C4-2B (cell line): ENCODE measurements around the gene TARP.

Source experiments
- H3K27ac ChIP-seq: fragments of 450-650 bp; 2 replicates; pipeline ENCODE4 v1.5.1; 2017
- ZFX ChIP-seq: fragments of 450-650 bp; IDR thresholded peaks from 2 replicates; pipeline ENCODE4 v1.6.1; 2017
- TF ChIP-seq, protein P1 (sequence below): fragments of 450-650 bp; conservative IDR thresholded peaks from 2 replicates; pipeline ENCODE4 v1.5.1; 2017; ENCODE audit warnings: mild to moderate bottlenecking

The TARP gene

DNA sequence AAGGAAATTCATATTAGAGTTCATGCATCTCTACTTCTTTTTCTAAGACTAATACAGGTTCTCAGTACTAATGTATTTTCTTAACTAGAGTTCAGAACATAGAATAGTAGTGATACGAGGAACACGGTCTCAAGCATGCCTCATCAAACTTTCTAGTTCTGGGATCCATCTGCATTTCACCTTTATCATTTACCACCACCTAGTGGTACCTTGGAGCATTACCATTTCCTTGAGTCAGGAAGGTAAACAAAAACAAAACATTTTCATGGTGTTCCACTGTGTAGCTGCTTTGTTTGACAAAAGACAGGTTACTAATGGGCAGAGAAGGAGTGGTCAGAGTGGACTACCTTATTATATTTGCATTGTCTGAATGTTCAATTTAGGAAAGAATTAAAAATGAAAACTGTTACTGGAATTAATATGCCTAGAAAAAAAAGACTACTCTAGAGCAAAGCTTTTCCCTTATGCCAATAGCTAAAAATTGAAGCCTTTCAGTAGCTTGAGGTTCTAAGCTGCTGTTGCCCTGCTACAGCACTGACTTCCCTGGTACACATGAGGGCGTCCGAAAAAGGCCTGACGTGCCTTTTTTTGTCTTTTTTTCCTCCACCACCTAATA is 50.8 kb downstream of the TARP start:
- no peak overlapping the region for H3K27ac ChIP-seq
- TF ChIP-seq ZFX = no peak
- TF ChIP-seq, protein P1, sequence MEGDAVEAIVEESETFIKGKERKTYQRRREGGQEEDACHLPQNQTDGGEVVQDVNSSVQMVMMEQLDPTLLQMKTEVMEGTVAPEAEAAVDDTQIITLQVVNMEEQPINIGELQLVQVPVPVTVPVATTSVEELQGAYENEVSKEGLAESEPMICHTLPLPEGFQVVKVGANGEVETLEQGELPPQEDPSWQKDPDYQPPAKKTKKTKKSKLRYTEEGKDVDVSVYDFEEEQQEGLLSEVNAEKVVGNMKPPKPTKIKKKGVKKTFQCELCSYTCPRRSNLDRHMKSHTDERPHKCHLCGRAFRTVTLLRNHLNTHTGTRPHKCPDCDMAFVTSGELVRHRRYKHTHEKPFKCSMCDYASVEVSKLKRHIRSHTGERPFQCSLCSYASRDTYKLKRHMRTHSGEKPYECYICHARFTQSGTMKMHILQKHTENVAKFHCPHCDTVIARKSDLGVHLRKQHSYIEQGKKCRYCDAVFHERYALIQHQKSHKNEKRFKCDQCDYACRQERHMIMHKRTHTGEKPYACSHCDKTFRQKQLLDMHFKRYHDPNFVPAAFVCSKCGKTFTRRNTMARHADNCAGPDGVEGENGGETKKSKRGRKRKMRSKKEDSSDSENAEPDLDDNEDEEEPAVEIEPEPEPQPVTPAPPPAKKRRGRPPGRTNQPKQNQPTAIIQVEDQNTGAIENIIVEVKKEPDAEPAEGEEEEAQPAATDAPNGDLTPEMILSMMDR = peak; percentile 95

DNA sequence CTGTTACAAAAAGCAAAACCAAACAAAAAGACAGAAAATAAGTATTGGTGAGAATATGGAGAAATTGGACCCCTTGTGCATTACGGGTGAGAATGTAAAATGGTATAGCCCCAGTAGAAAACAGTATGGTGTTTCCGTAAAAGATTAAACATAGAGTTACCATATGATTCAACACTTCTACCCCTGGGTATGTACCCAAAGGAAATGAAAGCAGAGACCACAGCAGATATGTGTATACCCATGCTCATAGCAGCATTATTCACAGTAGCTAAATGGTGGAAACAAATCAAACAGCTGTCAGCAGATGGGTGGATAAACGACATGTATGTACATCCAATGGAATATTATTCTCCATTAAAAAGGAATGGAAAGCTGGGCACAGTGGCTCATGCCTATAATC is 53.0 kb downstream of the TARP start:
- TF ChIP-seq ZFX = no peak
- TF ChIP-seq, protein P1 = no peak
- no peak overlapping the region for H3K27ac ChIP-seq

DNA sequence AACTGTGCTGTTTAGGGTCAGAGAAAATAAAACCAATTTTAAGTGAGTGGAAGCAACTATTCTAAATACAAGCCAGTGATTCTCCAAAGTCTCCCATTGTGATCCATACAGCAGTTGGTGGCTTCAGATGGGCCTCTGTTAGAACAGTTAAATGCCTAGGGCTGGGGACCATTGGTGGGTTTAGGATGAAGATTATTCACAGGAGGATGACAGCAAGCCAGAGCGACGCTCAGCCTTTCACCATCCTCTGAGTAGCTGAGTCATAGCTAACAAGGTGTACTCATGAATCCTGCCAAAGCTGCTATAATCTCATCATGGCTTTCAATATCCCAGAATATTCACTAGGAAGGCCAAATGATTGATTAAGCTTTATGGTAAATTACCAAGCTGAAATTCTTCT is 55.8 kb downstream of the TARP start:
- H3K27ac ChIP-seq = no peak overlapping the region
- TF ChIP-seq, protein P1 = no peak
- TF ChIP-seq ZFX = no peak

DNA sequence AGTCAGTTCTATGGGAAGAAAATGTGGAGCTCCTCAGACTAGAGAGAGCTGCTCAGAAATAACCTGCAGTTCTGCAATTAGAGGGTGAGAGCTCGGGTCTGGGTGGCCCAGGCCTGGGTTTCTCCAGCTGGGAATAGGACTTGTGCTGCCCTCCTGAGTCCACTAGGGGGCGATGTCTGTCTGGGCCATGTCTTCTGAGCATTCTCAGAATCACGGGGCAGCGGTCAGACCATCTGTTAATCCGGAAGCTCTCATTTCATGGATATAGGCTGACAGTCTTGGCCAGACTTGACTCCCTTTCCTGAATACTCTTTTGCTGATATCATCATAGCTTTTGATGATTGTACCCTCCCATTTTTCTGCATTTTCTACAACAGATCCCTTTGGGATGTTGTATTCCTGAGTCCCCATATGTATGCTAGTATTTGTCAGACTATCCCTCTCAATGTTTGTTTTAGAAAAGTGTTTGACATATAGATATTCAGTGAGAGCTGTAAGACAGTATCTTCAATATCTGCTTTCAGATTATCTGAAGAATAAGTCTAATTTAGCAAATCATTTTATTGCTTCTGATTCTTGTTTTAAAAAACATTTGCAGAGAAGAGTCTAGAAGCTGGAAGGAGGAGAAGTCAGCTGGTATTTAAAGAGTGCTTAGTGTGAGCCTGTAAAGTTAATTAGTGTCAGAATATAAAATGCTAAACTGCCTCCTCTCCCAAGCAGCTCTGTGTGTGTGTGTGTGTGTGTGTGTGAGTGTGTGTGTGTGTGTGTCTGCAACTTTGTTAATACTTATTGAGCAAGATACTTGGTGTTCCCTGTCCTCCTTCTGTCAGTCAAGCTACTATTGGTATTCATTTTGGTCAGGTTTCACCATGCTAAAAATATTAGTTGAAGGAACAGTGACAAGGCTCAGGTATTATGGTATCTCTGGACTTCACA is 57.4 kb downstream of the TARP start:
- TF ChIP-seq, protein P1 = peak; percentile 98
- TF ChIP-seq ZFX = no peak
- H3K27ac ChIP-seq = no peak overlapping the region

DNA sequence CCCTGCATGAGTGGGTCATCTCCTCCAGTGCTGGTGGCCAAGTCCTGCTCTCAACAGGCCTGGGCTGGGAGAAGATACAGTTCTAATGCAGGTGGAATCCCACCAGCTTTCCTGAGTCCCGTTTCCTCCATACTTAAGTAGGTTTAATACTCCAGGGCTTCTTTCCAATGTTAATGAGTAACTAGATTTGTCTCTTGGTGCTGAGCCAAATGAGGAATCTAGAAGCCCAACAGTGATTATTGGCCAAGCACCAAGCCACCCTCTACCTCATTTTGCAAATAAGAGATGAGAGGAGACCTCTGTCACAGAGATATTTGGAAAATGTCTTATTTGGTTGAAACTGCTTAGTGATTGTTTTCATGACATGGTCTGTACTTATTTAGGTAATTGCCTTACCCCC is 58.3 kb downstream of the TARP start:
- no peak overlapping the region for H3K27ac ChIP-seq

DNA sequence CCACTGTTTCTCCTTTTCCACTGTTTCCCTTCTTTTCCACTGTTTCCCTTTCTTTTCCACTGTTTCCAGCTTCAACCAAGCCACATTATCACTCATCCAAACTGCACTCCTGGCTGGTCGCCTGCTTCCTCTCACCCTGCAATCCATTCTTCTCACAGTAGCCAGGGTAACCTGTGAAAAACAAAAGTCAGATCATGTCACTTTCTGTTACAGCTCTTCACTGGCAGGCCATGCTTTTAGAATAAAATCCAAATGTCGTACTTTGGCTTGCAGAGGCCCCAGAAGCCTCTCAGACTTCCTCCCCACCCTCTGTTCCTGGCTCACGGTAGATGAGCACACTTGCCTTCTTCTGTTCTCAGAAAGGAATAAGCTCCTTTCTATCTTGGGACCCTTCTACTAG is 61.5 kb downstream of the TARP start:
- H3K27ac ChIP-seq = no peak overlapping the region
- TF ChIP-seq, protein P1 = no peak
- no peak for TF ChIP-seq ZFX

More for the DNA sequence above, 58.3 kb downstream of the TARP start:
- TF ChIP-seq, protein P1 = no peak
- TF ChIP-seq ZFX = no peak

DNA sequence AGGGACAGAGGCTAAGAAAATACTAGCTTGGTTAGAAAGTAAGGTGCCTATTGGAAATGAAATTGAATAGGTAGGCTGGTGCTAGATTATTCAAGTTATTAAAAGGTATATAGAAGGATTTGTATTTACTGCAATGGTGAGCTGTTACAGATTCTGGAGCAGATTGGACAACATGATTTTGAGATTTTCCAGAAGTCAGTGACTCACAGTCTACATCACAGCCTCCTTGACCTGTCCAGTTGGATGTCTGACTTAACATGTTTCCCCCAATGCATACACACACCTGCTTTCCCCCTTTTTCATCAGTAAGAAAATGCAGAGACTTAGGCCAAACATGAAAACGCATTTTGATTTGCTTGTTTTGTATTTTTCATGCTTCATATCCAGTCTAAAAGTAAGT is 62.0 kb downstream of the TARP start:
- no peak for TF ChIP-seq ZFX
- TF ChIP-seq, protein P1 = no peak

More for the DNA sequence above, 62.0 kb downstream of the TARP start:
- no peak overlapping the region for H3K27ac ChIP-seq
